HEK293 (cell line): Measurements from ENCODE around the gene ZNF668.

ENCODE experiments used
- CTCF ChIA-PET: fragments of 350-600 bp; formaldehyde crosslinking; extraction: SDS; loops from one replicate; lab custom pipeline; 2021; ENCODE audit warnings: antibody characterized with exemption; lab: Yijun Ruan, JAX
- POLR2A ChIA-PET: fragments of 300-600 bp; formaldehyde crosslinking; extraction: SDS; loops from one replicate; lab custom pipeline; 2020; ENCODE audit warnings: antibody characterized with exemption, inconsistent platforms; lab: Yijun Ruan, JAX
- H3K27ac ChIP-seq: fragments of 200-500 bp; sonication (Bioruptor generic); 2 replicates; pipeline ENCODE4 v1.5.1; 2014; ENCODE audit warnings: low read depth, low read length, control low read depth, inconsistent platforms; ENCODE audit errors: extremely low read depth
- H3K36me3 ChIP-seq, 2 experiments: fragments of 200-500 bp in 1 of 2; sonication (Bioruptor generic) in 1 of 2; 1 replicate in 1 of 2; 2 replicates in 1 of 2; pipeline ENCODE4 v1.5.1; 2014 to 2017; ENCODE audit warnings: inconsistent platforms in 2 of 2, low read length in 2 of 2; ENCODE audit not compliant: control insufficient read depth in 2 of 2, insufficient read depth in 1 of 2
- H3K4me1 ChIP-seq: fragments of 200-500 bp; sonication (Bioruptor generic); 2 replicates; pipeline ENCODE4 v1.5.1; 2014; ENCODE audit warnings: mild to moderate bottlenecking, low read length, inconsistent platforms; ENCODE audit not compliant: control insufficient read depth, insufficient read depth
- H3K4me3 ChIP-seq: 2 replicates; pipeline ENCODE4 v1.5.1; 2011; ENCODE audit warnings: low read depth, mild to moderate bottlenecking, control low read depth, low read length, moderate library complexity
- H3K9me3 ChIP-seq: fragments of 200-500 bp; sonication (Bioruptor generic); 2 replicates; pipeline ENCODE4 v1.5.1; 2014; ENCODE audit warnings: low read depth, low read length, inconsistent platforms; ENCODE audit not compliant: control insufficient read depth, insufficient read depth
- BCL11B ChIP-seq: fragments of 450-650 bp; formaldehyde crosslinking; IDR thresholded peaks from 2 replicates; pipeline ENCODE4 v1.5.1; 2016; ENCODE audit warnings: low read depth, missing biosample characterization, missing genetic modification characterization
- HOXA7 ChIP-seq: sonication (generic); formaldehyde crosslinking; IDR thresholded peaks from 2 replicates; pipeline ENCODE4 v1.8.1; 2022; ENCODE audit warnings: missing genetic modification reagents, borderline replicate concordance
- KLF9 ChIP-seq: fragments of 450-650 bp; formaldehyde crosslinking; IDR thresholded peaks from 2 replicates; pipeline ENCODE4 v1.5.1; 2016; ENCODE audit warnings: missing biosample characterization, missing genetic modification characterization, low read depth
- PRDM1 ChIP-seq: fragments of 450-650 bp; formaldehyde crosslinking; IDR thresholded peaks from 2 replicates; pipeline ENCODE4; 2016; ENCODE audit warnings: missing biosample characterization, missing genetic modification characterization
- SALL2 ChIP-seq: fragments of 450-650 bp; formaldehyde crosslinking; IDR thresholded peaks from 2 replicates; pipeline ENCODE4 v1.5.0; 2017; ENCODE audit warnings: missing biosample characterization, mild to moderate bottlenecking, missing genetic modification characterization, borderline replicate concordance
- SP2 ChIP-seq: fragments of 450-650 bp; formaldehyde crosslinking; IDR thresholded peaks from 2 replicates; pipeline ENCODE4 v1.5.1; 2016; ENCODE audit warnings: missing biosample characterization, missing genetic modification characterization
- TRIM28 ChIP-seq: IDR thresholded peaks from 2 replicates; pipeline ENCODE4 v1.6.1; 2011; ENCODE audit warnings: low read length, control low read depth, borderline replicate concordance
- TSHZ1 ChIP-seq: fragments of 450-650 bp; formaldehyde crosslinking; IDR thresholded peaks from 2 replicates; pipeline ENCODE4 v1.5.1; 2016; ENCODE audit warnings: missing biosample characterization, missing genetic modification characterization, borderline replicate concordance
- ZBTB17 ChIP-seq: fragments of 450-650 bp; formaldehyde crosslinking; IDR thresholded peaks from 2 replicates; pipeline ENCODE4 v1.5.1; 2016; ENCODE audit warnings: missing biosample characterization, missing genetic modification characterization
- ZNF16 ChIP-seq: fragments of 450-650 bp; formaldehyde crosslinking; IDR thresholded peaks from 2 replicates; pipeline ENCODE4 v1.5.1; 2016; ENCODE audit warnings: low read depth, missing biosample characterization, missing genetic modification characterization
- ZNF18 ChIP-seq: fragments of 450-650 bp; formaldehyde crosslinking; IDR thresholded peaks from 2 replicates; pipeline ENCODE4 v1.5.1; 2016; ENCODE audit warnings: missing biosample characterization, missing genetic modification characterization
- ZNF2 ChIP-seq: fragments of 450-650 bp; formaldehyde crosslinking; IDR thresholded peaks from 2 replicates; pipeline ENCODE4 v1.5.1; 2016; ENCODE audit warnings: missing biosample characterization, missing genetic modification characterization
- ZNF214 ChIP-seq: fragments of 450-650 bp; formaldehyde crosslinking; IDR thresholded peaks from 2 replicates; pipeline ENCODE4 v1.5.1; 2017; ENCODE audit warnings: missing biosample characterization, mild to moderate bottlenecking, missing genetic modification characterization, borderline replicate concordance
- ZNF239 ChIP-seq: fragments of 450-650 bp; formaldehyde crosslinking; IDR thresholded peaks from 2 replicates; pipeline ENCODE4 v1.5.1; 2016; ENCODE audit warnings: missing biosample characterization, missing genetic modification characterization
- ZNF248 ChIP-seq: fragments of 450-650 bp; formaldehyde crosslinking; IDR thresholded peaks from 2 replicates; pipeline ENCODE4 v1.5.1; 2017; ENCODE audit warnings: missing biosample characterization, missing genetic modification characterization
- ZNF362 ChIP-seq: fragments of 450-650 bp; formaldehyde crosslinking; IDR thresholded peaks from 2 replicates; pipeline ENCODE4 v1.5.1; 2016; ENCODE audit warnings: missing biosample characterization, missing genetic modification characterization
- ZNF488 ChIP-seq: fragments of 450-650 bp; formaldehyde crosslinking; IDR thresholded peaks from 2 replicates; pipeline ENCODE4 v1.5.1; 2016; ENCODE audit warnings: missing biosample characterization, missing genetic modification characterization
- ZNF561 ChIP-seq: fragments of 450-650 bp; IDR thresholded peaks from 2 replicates; pipeline ENCODE4 v1.5.1; 2018; ENCODE audit warnings: missing biosample characterization, missing genetic modification characterization, borderline replicate concordance
- ZNF585B ChIP-seq: fragments of 450-650 bp; formaldehyde crosslinking; IDR thresholded peaks from 2 replicates; pipeline ENCODE4 v1.5.1; 2016; ENCODE audit warnings: missing biosample characterization, missing genetic modification characterization
- ZNF654 ChIP-seq: fragments of 450-650 bp; formaldehyde crosslinking; IDR thresholded peaks from 2 replicates; pipeline ENCODE4 v1.5.1; 2016; ENCODE audit warnings: low read depth, missing biosample characterization, missing genetic modification characterization
- ZNF704 ChIP-seq: fragments of 450-650 bp; formaldehyde crosslinking; IDR thresholded peaks from 2 replicates; pipeline ENCODE4 v1.5.1; 2016; ENCODE audit warnings: missing biosample characterization, missing genetic modification characterization
- ZNF792 ChIP-seq: fragments of 450-650 bp; formaldehyde crosslinking; IDR thresholded peaks from 2 replicates; pipeline ENCODE4 v1.5.1; 2016; ENCODE audit warnings: missing biosample characterization, missing genetic modification characterization
- TF ChIP-seq, protein P1 (sequence below): fragments of 450-650 bp; formaldehyde crosslinking; IDR thresholded peaks from 2 replicates; pipeline ENCODE4 v1.5.1; 2016; ENCODE audit warnings: missing biosample characterization, missing genetic modification characterization

The ZNF668 gene

GRCh38 chr16:31077592-31078396 is 3.8 kb upstream of the ZNF668 start:
- ChIA-PET POLR2A (interaction anchor here (0.7 to 1.0 kb wide), 2 partner anchors 11 to 14 kb away, joined by 3 to 5 read pairs; partner anchors contain the start of gene PRSS53), CTCF (no interaction called here)
- H3K36me3 ChIP-seq = peaks cover 0 to 68% of the 10 kb centered on the region in 2 experiments; a peak in 1 of 3 replicates
- no peak overlapping the region for H3K27ac ChIP-seq
- no peaks in the 10 kb centered on the region for H3K4me1 ChIP-seq
- TF ChIP-seq BCL11B (tag by site-specific recombination) = no peak
- no peak for TF ChIP-seq HOXA7 (CRISPR knock-in tag)
- TF ChIP-seq KLF9 = no peak
- TF ChIP-seq TSHZ1 = no peak
- TF ChIP-seq ZNF248 (tag by site-specific recombination) = no peak
- no peak for TF ChIP-seq ZNF239 (tag by site-specific recombination)
- no peak for TF ChIP-seq ZNF654 (tag by site-specific recombination)
- no peak for TF ChIP-seq SALL2 (tag by site-specific recombination)
- TF ChIP-seq ZNF561 (tag by site-specific recombination) = no peak
- no peak overlapping the region for H3K4me3 ChIP-seq
- no peaks in the 10 kb centered on the region for H3K9me3 ChIP-seq

- Histone ChIP-seq H3K27ac (no peak overlapping the region), H3K36me3 (peaks cover 0 to 61% of the 10 kb centered on the region in 2 experiments; a peak in 1 of 3 replicates), H3K4me1 (no peaks in the 10 kb centered on the region), H3K9me3 (no peaks in the 10 kb centered on the region), H3K4me3 (no peak overlapping the region)
- ChIA-PET POLR2A (interaction anchor here (0.6 to 1.9 kb wide), 4 partner anchors 12 to 41 kb away, joined by 3 to 7 read pairs (median 4); partner anchors contain the start of genes KAT8 and PRSS53), CTCF (no interaction called here)
- no peak for TF ChIP-seq ZNF792 (tag by site-specific recombination)
- no peak for TF ChIP-seq ZNF214 (tag by site-specific recombination)
- TF ChIP-seq, protein P1, sequence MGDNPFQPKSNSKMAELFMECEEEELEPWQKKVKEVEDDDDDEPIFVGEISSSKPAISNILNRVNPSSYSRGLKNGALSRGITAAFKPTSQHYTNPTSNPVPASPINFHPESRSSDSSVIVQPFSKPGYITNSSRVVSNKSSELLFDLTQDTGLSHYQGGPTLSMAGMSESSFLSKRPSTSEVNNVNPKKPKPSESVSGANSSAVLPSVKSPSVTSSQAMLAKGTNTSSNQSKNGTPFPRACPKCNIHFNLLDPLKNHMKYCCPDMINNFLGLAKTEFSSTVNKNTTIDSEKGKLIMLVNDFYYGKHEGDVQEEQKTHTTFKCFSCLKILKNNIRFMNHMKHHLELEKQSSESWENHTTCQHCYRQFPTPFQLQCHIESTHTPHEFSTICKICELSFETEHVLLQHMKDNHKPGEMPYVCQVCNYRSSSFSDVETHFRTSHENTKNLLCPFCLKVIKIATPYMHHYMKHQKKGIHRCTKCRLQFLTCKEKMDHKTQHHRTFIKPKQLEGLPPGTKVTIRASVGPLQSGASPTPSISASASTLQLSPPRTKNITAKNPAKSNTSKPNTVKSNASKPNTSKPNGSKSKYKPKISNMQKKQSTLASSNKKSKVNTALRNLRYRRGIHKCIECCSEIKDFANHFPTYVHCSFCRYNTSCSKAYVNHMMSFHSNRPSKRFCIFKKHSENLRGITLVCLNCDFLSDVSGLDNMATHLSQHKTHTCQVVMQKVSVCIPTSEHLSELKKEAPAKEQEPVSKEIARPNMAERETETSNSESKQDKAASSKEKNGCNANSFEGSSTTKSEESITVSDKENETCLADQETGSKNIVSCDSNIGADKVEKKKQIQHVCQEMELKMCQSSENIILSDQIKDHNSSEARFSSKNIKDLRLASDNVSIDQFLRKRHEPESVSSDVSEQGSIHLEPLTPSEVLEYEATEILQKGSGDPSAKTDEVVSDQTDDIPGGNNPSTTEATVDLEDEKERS = no peak
- TF ChIP-seq SP2 = no peak
- no peak for TF ChIP-seq ZNF18 (tag by site-specific recombination)
- TF ChIP-seq ZNF2 (tag by site-specific recombination) = no peak
- no peak for TF ChIP-seq ZNF585B (tag by site-specific recombination)
- no peak for TF ChIP-seq TRIM28
- no peak for TF ChIP-seq PRDM1 (tag by site-specific recombination)
- TF ChIP-seq ZBTB17 = no peak
- no peak for TF ChIP-seq ZNF488 (tag by site-specific recombination)
- TF ChIP-seq ZNF704 (tag by site-specific recombination) = no peak
- no peak for TF ChIP-seq ZNF16 (tag by site-specific recombination)
- no peak for TF ChIP-seq ZNF362 (tag by site-specific recombination)
Observed at GRCh38 chr16:31077024-31077423, 3.0 kb upstream of the ZNF668 start.
